Measurements from ENCODE around the gene GOLGA3. TPM values are rescaled to one million over a fixed set of nuclear protein-coding genes. Genes with fewer than 3 reads are reported as not detected.

The GOLGA3 gene
- total and polyA plus RNA-seq, 2 donors from 2014 or later = 7.7 to 53.0 TPM

- no peak for FAIRE-seq
- H3K4me1 ChIP-seq (ENCODE audit: control insufficient read depth in 2 of 3, insufficient read depth in 2 of 3, low read depth in 1 of 3, low read length in 3 of 3) = peaks cover 0 to 7% (median 0%) of the 10 kb centered on the region in 3 donors
- H3K27me3 ChIP-seq (ENCODE audit: control insufficient read depth, insufficient read depth, low read length) = no peaks in the 10 kb centered on the region
- intact Hi-C loops (cut with DNase I) = no loop called here
- H3K9me3 ChIP-seq (ENCODE audit: control insufficient read depth in 2 of 3, insufficient read depth in 1 of 3, low read length in 3 of 3) = no peaks in the 10 kb centered on the region
- DNase-seq = peak; percentile 14 to 70 (median 44)
- peaks cover 0 to 8% (median 5%) of the 10 kb centered on the region in 3 donors for H3K36me3 ChIP-seq (ENCODE audit: control insufficient read depth in 2 of 3, insufficient read depth in 3 of 3, low read length in 3 of 3)
- no peak for TF ChIP-seq CTCF (IDR thresholded peaks at IDR 0.05; ENCODE audit: borderline replicate concordance, extremely low read depth, insufficient read depth)
- no peak overlapping the region for H3K9ac ChIP-seq (ENCODE audit: low read length in 3 of 3)
- no peak overlapping the region for H3K27ac ChIP-seq (ENCODE audit: low read depth in 2 of 2, low read length in 2 of 2)
- H3K4me3 ChIP-seq (ENCODE audit: low read length in 3 of 3) = no peak overlapping the region
These were observed 62.1 kb downstream of the GOLGA3 start for GRCh38 chr12:132766380-132767085.

GRCh38 chr12:132765361-132765760, 63.3 kb downstream of the GOLGA3 start:
- H3K4me1 ChIP-seq (ENCODE audit: control insufficient read depth in 2 of 3, insufficient read depth in 2 of 3, low read depth in 1 of 3, low read length in 3 of 3) = peaks cover 0 to 13% (median under 1%) of the 10 kb centered on the region in 3 donors
- no peaks in the 10 kb centered on the region for H3K9me3 ChIP-seq (ENCODE audit: control insufficient read depth in 2 of 3, insufficient read depth in 1 of 3, low read length in 3 of 3)
- no peak overlapping the region for H3K27ac ChIP-seq (ENCODE audit: low read depth in 2 of 2, low read length in 2 of 2)
- TF ChIP-seq CTCF (IDR thresholded peaks at IDR 0.05; ENCODE audit: borderline replicate concordance, extremely low read depth, insufficient read depth) = no peak
- no peak overlapping the region for H3K9ac ChIP-seq (ENCODE audit: low read length in 3 of 3)
- H3K36me3 ChIP-seq (ENCODE audit: control insufficient read depth in 2 of 3, insufficient read depth in 3 of 3, low read length in 3 of 3) = peaks cover 0 to 3% (median 3%) of the 10 kb centered on the region in 3 donors
- H3K4me3 ChIP-seq (ENCODE audit: low read length in 3 of 3) = no peak overlapping the region
- intact Hi-C loops (cut with DNase I) = no loop called here
- H3K27me3 ChIP-seq (ENCODE audit: control insufficient read depth, insufficient read depth, low read length) = no peaks in the 10 kb centered on the region
- no peak for FAIRE-seq
- DNase-seq = peak in 1 of 5 donors; percentile 62

- DNase-seq (peak in 1 of 5 donors; percentile 41), FAIRE-seq (no peak)
- no peak for TF ChIP-seq CTCF (IDR thresholded peaks at IDR 0.05; ENCODE audit: borderline replicate concordance, extremely low read depth, insufficient read depth)
- Histone ChIP-seq H3K27ac (ENCODE audit: low read depth in 2 of 2, low read length in 2 of 2) (no peak overlapping the region), H3K4me1 (ENCODE audit: control insufficient read depth in 2 of 3, insufficient read depth in 2 of 3, low read depth in 1 of 3, low read length in 3 of 3) (peaks cover 0 to 17% (median 3%) of the 10 kb centered on the region in 3 donors), H3K9me3 (ENCODE audit: control insufficient read depth in 2 of 3, insufficient read depth in 1 of 3, low read length in 3 of 3) (no peaks in the 10 kb centered on the region), H3K27me3 (ENCODE audit: control insufficient read depth, insufficient read depth, low read length) (no peaks in the 10 kb centered on the region), H3K36me3 (ENCODE audit: control insufficient read depth in 2 of 3, insufficient read depth in 3 of 3, low read length in 3 of 3) (no peaks in the 10 kb centered on the region), H3K4me3 (ENCODE audit: low read length in 3 of 3) (no peak overlapping the region), H3K9ac (ENCODE audit: low read length in 3 of 3) (no peak overlapping the region)
- intact Hi-C loops (cut with DNase I) = no loop called here
These were observed 64.4 kb downstream of the GOLGA3 start for GRCh38 chr12:132764231-132764630.
